Fibroblast of the aortic adventitia (primary cell): ENCODE results near the gene RIMBP2. TPM values are rescaled to one million over a fixed set of nuclear protein-coding genes. Genes with fewer than 3 reads are reported as not detected.

Experiments used
- DNase-seq: peaks from one replicate; pipeline ENCODE4 v3.0.0-alpha.2; 2010; ENCODE audit warnings: low read depth
- H3K4me3 ChIP-seq: 2 replicates; pipeline ENCODE4 v1.5.1; 2011; ENCODE audit warnings: low read depth, mild to moderate bottlenecking, control low read depth, low read length, moderate library complexity
- total RNA-seq: library from RNA; depleted of rRNA; stranded (reverse); fragments of >200 nt; gene quantifications from 2 replicates; pipeline ENCODE4 v1.2.3, GENCODE V29; 2012; ENCODE audit warnings: low replicate concordance
- TF ChIP-seq, protein P1 (sequence below): IDR thresholded peaks from 2 replicates; pipeline ENCODE4 v1.5.1; 2011; ENCODE audit warnings: mild to moderate bottlenecking, low read length, control low read depth, inconsistent platforms; ENCODE audit not compliant: insufficient read depth

The RIMBP2 gene
- total RNA-seq, 1 donor = not detected

DNA sequence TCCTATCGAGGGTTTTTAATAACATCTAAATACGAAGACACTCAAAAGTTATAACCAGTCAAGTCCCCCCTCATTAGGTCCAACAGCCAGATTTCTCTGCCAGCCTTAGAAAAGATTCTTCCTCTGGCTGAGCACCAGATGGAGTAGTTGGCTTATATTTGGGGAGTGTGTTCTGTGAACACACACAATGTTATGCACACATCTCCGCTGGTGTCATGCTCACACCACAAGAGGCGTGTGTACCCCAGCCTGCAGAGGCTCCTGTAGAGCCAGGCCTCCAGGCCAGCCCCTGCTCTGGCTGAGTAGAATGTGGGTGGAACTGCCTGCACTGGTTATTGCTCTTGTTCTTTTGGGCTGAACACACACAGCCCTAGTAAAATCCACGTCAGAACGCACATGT lies 314.4 kb downstream of the RIMBP2 start:
- no peak overlapping the region for H3K4me3 ChIP-seq
- TF ChIP-seq, protein P1, sequence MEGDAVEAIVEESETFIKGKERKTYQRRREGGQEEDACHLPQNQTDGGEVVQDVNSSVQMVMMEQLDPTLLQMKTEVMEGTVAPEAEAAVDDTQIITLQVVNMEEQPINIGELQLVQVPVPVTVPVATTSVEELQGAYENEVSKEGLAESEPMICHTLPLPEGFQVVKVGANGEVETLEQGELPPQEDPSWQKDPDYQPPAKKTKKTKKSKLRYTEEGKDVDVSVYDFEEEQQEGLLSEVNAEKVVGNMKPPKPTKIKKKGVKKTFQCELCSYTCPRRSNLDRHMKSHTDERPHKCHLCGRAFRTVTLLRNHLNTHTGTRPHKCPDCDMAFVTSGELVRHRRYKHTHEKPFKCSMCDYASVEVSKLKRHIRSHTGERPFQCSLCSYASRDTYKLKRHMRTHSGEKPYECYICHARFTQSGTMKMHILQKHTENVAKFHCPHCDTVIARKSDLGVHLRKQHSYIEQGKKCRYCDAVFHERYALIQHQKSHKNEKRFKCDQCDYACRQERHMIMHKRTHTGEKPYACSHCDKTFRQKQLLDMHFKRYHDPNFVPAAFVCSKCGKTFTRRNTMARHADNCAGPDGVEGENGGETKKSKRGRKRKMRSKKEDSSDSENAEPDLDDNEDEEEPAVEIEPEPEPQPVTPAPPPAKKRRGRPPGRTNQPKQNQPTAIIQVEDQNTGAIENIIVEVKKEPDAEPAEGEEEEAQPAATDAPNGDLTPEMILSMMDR = no peak
- no peak for DNase-seq

DNA sequence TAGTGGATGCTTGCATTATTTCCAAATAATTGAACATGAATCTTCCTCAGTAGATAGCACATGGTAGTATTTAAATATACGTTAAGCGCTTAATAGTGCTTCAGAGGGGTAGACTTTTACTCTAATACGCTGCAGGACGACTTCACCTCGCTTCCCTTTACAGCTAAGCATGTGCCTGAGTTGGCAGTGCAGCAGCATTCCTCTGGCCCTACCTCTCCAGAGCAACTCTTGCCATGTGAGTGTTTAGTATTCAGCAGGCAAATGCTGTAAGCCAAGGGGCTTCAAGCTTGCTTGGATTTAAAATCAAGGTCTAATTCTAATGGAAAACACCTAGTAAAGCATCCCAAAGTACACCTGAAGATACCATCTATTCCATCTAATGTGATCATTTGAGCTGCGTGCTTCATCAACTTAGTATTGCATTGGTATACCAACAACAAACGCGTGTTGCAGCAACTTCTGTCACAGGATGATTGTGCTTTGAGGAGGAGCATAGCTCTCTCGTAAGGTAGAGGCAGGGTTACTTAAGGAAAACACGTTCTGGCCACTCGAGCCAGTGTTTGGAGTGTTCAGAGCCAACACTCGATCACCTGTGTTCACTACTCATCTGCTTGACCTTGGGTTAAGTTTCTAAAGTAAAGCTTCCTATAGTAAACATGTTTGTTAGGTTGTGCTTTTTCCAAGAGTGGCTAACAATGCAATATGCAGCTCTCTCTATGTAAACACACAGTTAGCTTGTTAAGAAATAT lies 317.8 kb downstream of the RIMBP2 start:
- TF ChIP-seq, protein P1 = no peak
- no peak for DNase-seq
- H3K4me3 ChIP-seq = no peak overlapping the region

DNA sequence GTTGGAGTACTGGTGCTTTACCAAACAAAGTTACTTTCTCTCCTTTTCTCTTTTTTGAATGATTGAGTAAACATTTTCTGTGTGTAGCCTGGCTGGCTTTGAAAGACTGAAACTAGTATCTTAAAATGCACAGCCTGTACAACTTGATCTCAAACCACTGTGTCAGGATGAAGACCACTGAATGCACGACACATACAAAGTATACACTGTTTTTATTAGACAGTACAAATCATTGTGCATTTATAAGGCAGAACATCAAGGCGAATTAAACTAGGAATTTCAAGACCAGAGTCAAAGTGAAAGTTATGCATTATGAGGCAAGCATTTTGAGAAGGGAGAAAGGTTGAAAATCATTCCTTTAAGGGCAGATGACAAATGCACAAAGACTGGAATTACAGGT lies 319.4 kb downstream of the RIMBP2 start:
- no peak overlapping the region for H3K4me3 ChIP-seq
- TF ChIP-seq, protein P1 = no peak
- no peak for DNase-seq

DNA sequence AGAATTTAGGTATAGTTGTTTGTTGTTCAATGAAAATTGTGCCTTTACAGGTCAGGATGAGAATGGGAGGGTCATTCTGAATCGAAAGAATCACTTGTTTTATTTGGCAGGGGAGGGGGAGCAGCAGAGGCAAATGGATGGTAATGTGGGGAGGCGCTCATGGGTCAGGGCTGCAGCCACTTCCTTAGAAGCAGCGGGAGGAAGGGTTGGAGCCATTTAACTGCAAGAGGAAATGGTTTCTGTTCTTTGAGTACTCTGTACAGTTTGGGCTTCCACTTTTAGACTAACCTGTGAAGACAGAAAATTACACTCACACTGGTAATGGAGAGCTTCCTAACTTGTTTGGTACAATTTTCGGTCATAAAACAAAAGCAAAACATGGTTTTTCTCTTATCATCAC lies 321.2 kb downstream of the RIMBP2 start:
- DNase-seq = no peak
- TF ChIP-seq, protein P1 = no peak
- H3K4me3 ChIP-seq = no peak overlapping the region

DNA sequence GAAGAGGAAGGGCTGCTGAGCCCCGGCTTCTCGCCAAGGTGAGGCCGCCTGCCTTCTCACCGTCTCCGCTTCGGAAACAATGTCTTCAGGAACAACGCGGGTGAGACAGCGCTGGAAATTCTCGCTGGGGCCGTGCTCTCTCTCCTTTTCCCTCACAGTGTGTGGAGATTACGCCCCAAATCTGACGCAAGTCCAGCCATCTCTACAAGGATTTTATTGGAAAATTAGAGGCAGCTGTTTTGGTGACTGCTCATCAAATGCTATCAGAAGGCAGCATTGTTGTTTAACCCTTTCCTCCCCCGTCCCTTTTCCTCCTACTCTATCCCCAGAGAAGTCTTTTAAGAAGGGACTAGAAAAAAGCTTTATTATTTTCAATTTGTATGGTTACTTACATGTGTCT lies 324.9 kb downstream of the RIMBP2 start:
- DNase-seq = no peak

DNA sequence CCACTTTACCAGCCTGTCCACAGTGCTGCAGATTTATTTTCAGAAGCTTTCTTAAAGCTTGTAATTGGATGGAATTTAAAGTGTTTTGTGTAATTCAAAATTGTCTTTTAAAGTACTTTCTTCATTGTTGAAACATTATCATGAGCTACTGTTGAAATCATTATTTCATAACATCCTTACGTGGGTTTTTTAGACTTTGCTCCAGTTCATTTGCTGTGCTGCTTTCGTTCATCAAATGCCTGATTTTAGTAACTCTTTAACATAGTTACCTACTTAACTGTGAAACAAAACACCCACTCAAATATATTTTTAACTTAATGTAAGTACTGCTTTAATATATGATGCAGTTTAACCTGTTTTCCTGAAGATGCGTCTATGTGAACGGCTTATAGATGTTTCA lies 330.9 kb downstream of the RIMBP2 start:
- TF ChIP-seq, protein P1 = no peak
- no peak overlapping the region for H3K4me3 ChIP-seq
- no peak for DNase-seq

More for the DNA sequence above, 324.9 kb downstream of the RIMBP2 start:
- no peak overlapping the region for H3K4me3 ChIP-seq
- TF ChIP-seq, protein P1 = no peak

DNA sequence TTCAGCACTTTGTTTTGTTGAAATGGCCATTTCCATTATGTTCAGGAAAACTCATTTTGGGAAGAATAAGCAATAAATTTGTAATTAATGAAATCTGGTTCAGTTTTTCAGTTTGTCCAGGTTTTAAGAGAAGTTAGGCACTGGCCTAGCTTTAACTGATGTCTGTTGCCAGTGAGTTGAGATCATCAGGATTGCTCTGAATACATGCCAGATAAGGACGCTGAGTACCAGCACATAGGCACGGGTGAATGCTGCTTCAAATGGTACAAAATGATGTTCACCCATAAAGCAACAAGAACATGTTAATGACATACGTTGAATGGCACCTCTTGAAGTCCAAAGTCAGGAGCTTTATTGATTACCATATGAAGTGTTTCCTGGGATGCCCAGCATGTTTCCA lies 331.9 kb downstream of the RIMBP2 start:
- TF ChIP-seq, protein P1 = no peak
- DNase-seq = no peak
- no peak overlapping the region for H3K4me3 ChIP-seq
